Small intestine (tissue), 16 donors: ENCODE data around the gene NPHP1. TPM values are rescaled to one million over a fixed set of nuclear protein-coding genes. Genes with fewer than 3 reads are reported as not detected.
A peak's percentile ranks its signal among the peaks of the same experiment; 100 is the strongest.
"Not testable (repeated sequence)": the region's sequence is repeated elsewhere in the genome, so short reads cannot be mapped to it uniquely, and the experiment has no call there.

Experiments used
- DNase-seq, 2 donors: peaks; one replicate each; pipeline versions ENCODE4 v3.0.0 to v3.0.0-alpha.2; 2013
- FAIRE-seq: peaks from 2 replicates; lab custom pipeline; 2012; peaks lifted over from hg19 to GRCh38; lab: Jason Lieb, UNC
- H3K27ac ChIP-seq, 3 donors: one replicate each; pipeline ENCODE4 v1.5.1; 2013; ENCODE audit warnings: low read length in 2 of 3, mild to moderate bottlenecking in 2 of 3, control low read depth in 1 of 3, inconsistent platforms in 1 of 3, low read depth in 1 of 3, moderate library complexity in 1 of 3
- H3K27me3 ChIP-seq, 3 donors: one replicate each; pipeline ENCODE4 v1.6.1; 2013; ENCODE audit warnings: low read length in 3 of 3, inconsistent platforms in 1 of 3; ENCODE audit not compliant: control insufficient read depth in 3 of 3, insufficient read depth in 3 of 3
- H3K36me3 ChIP-seq, 3 donors: one replicate each; pipeline ENCODE4 v1.6.1; 2013; ENCODE audit warnings: low read length in 3 of 3, inconsistent platforms in 1 of 3, low read depth in 1 of 3, mild to moderate bottlenecking in 1 of 3, moderate library complexity in 1 of 3; ENCODE audit not compliant: control insufficient read depth in 3 of 3, insufficient read depth in 2 of 3
- H3K4me1 ChIP-seq, 3 donors: one replicate each; pipeline ENCODE4 v1.6.1; 2013; ENCODE audit warnings: low read length in 2 of 3, inconsistent platforms in 1 of 3, low read depth in 1 of 3, mild to moderate bottlenecking in 1 of 3, moderate library complexity in 1 of 3; ENCODE audit not compliant: control insufficient read depth in 3 of 3, insufficient read depth in 2 of 3
- H3K4me3 ChIP-seq, 3 donors: one replicate each; pipeline ENCODE4 v1.5.1; 2013; ENCODE audit warnings: low read length in 3 of 3, control low read depth in 1 of 3, inconsistent platforms in 1 of 3, low read depth in 1 of 3, mild to moderate bottlenecking in 1 of 3, moderate library complexity in 1 of 3
- H3K9me3 ChIP-seq, 2 donors: one replicate each; pipeline ENCODE4 v1.6.1; 2013; ENCODE audit warnings: low read depth in 1 of 2, low read length in 1 of 2; ENCODE audit not compliant: control insufficient read depth in 2 of 2, insufficient read depth in 1 of 2
- WGBS, 3 donors: extraction: QIAGEN DNeasy Blood & Tissue Kit; methylation state at CpG; one replicate each; pipeline ENCODE4 v1.1.7; 2013; 5-methylcytosine and 5-hydroxymethylcytosine counted together
- long read RNA-seq, 10 donors: transcript quantifications; one replicate each; lab custom pipeline, GENCODE V29; 2026
- polyA plus RNA-seq, 4 donors: library from polyadenylated mRNA; stranded (reverse) in 3 of 4; unstranded in 1 of 4; fragments of 200-250 nt in 3 of 4; fragments of 120-200 nt in 1 of 4; gene quantifications; one replicate each; pipeline versions ENCODE4 v1.2.1 to v1.2.3, GENCODE V29; 2013
- donor health status: healthy with polysubstance abuse.
- donor health status: control.
- donor health status: control.
- donor health status: Bipolar disorder and iron deficiency.
- donor health status: healthy.

Gene NPHP1
- polyA plus RNA-seq, result 1 to 10 TPM in 2 of 4 donors, under 1 TPM in 2; 0.27 to 2.6 (median 1.2) TPM
- long read RNA-seq, donor 1, result 0 reads
- long read RNA-seq, donor 2, partial matches to known transcripts, result 5 of 5 reads
- long read RNA-seq, donor 2, other reads (novel, unspliced or antisense), result 0 of 5 reads
- long read RNA-seq, donor 3, partial matches to known transcripts, result 5 of 5 reads
- long read RNA-seq, donor 3, other reads (novel, unspliced or antisense), result 0 of 5 reads
- long read RNA-seq, donor 4, result 0 reads
- long read RNA-seq, donor 5, partial matches to known transcripts, result 27 of 27 reads
- long read RNA-seq, donor 5, other reads (novel, unspliced or antisense), result 0 of 27 reads
- long read RNA-seq, donor 6, result 0 reads
- long read RNA-seq, donor 7, result 0 reads
- long read RNA-seq, donor 8, result 0 reads
- long read RNA-seq, donor 9, result 0 reads
- long read RNA-seq, donor 10, partial matches to known transcripts, result 0 of 1 reads
- long read RNA-seq, donor 10, other reads (novel, unspliced or antisense), result 0 of 1 reads

GRCh38 chr2:110204408-110205385 lies at the start of gene NPHP1:
NPHP1 (minus strand) TSS chr2:110205013; CDS start chr2:110204968, 45 bp downstream.
- H3K4me1 ChIP-seq, result peaks cover 0 to 10% (median 0%) of the 10 kb centered on the region in 3 donors
- no peaks in the 10 kb centered on the region for H3K9me3 ChIP-seq
- no peaks in the 10 kb centered on the region for H3K27me3 ChIP-seq
- FAIRE-seq (no peak), DNase-seq (peak; percentile 73 to 92)
- H3K27ac ChIP-seq, result peak within 1 kb of the TSS in 2 of 3 donors; percentile 44 to 70
- 2% methylated on average over 43 of the region's 43 CpGs for WGBS, 3 donors
- peaks cover 0 to under 1% (median 0%) of the 10 kb centered on the region in 3 donors for H3K36me3 ChIP-seq
- H3K4me3 ChIP-seq, result peak within 1 kb of the TSS; percentile 52 to 74 (median 57)

- H3K4me3 ChIP-seq, H3K27me3 ChIP-seq, H3K9me3 ChIP-seq, DNase-seq, H3K4me1 ChIP-seq, H3K36me3 ChIP-seq, H3K27ac ChIP-seq, FAIRE-seq: not testable (repeated sequence)
- 78 to 97% (median 89%) methylated on average over 4 to 6 of the region's 7 CpGs for WGBS, 3 donors
These were observed 43.4 kb upstream of the NPHP1 start for GRCh38 chr2:110248081-110248795.

- not testable (repeated sequence) for H3K27ac ChIP-seq, H3K4me3 ChIP-seq, FAIRE-seq, DNase-seq, H3K36me3 ChIP-seq, H3K9me3 ChIP-seq, H3K4me1 ChIP-seq, H3K27me3 ChIP-seq
- no CpG with 5 or more reads among the region's 89 CpGs for WGBS, 3 donors
These were observed 40.9 kb upstream of the NPHP1 start for GRCh38 chr2:110245488-110246435.

GRCh38 chr2:110243283-110243682 lies 38.5 kb upstream of the NPHP1 start:
- DNase-seq, H3K9me3 ChIP-seq, FAIRE-seq, H3K4me1 ChIP-seq, H3K36me3 ChIP-seq, H3K4me3 ChIP-seq, H3K27ac ChIP-seq, H3K27me3 ChIP-seq: not testable (repeated sequence)
- WGBS, 3 donors, result 88 to 94% methylated on average over 1 of the region's 3 CpGs; no CpG with 5 or more reads in 1 of the 3 donors

GRCh38 chr2:110234514-110234913 lies 29.7 kb upstream of the NPHP1 start:
- H3K9me3 ChIP-seq, H3K4me1 ChIP-seq, H3K27me3 ChIP-seq, H3K4me3 ChIP-seq, H3K36me3 ChIP-seq, H3K27ac ChIP-seq, DNase-seq: not testable (repeated sequence)
- 23 to 46% (median 27%) methylated on average over 5 of the region's 5 CpGs for WGBS, 3 donors
- FAIRE-seq, result peak; percentile 73

GRCh38 chr2:110229886-110230285 lies 25.1 kb upstream of the NPHP1 start:
- not testable (repeated sequence) for H3K27me3 ChIP-seq, DNase-seq, H3K9me3 ChIP-seq, H3K4me3 ChIP-seq, FAIRE-seq, H3K36me3 ChIP-seq, H3K27ac ChIP-seq, H3K4me1 ChIP-seq
- no CpG with 5 or more reads among the region's 1 CpG for WGBS, 3 donors

GRCh38 chr2:110222626-110223025 lies 17.8 kb upstream of the NPHP1 start:
- FAIRE-seq, H3K36me3 ChIP-seq, DNase-seq, H3K9me3 ChIP-seq, H3K27ac ChIP-seq, H3K27me3 ChIP-seq, H3K4me1 ChIP-seq, H3K4me3 ChIP-seq: not testable (repeated sequence)
- WGBS, 3 donors, result 95 to 100% (median 97%) methylated on average over 1 of the region's 1 CpG
